Fibroblast of the aortic adventitia (primary cell): ENCODE data around the gene OSBPL3. TPM values are rescaled to one million over a fixed set of nuclear protein-coding genes. Genes with fewer than 3 reads are reported as not detected.

ENCODE experiments used
- DNase-seq: peaks from one replicate; pipeline ENCODE4 v3.0.0-alpha.2; 2010; ENCODE audit warnings: low read depth
- H3K4me3 ChIP-seq: 2 replicates; pipeline ENCODE4 v1.5.1; 2011; ENCODE audit warnings: low read depth, mild to moderate bottlenecking, control low read depth, low read length, moderate library complexity
- total RNA-seq: library from RNA; depleted of rRNA; stranded (reverse); fragments of >200 nt; gene quantifications from 2 replicates; pipeline ENCODE4 v1.2.3, GENCODE V29; 2012; ENCODE audit warnings: low replicate concordance
- TF ChIP-seq, protein P1 (sequence below): IDR thresholded peaks from 2 replicates; pipeline ENCODE4 v1.5.1; 2011; ENCODE audit warnings: mild to moderate bottlenecking, low read length, control low read depth, inconsistent platforms; ENCODE audit not compliant: insufficient read depth

The OSBPL3 gene
- total RNA-seq, 1 donor: 46.0 TPM

DNA sequence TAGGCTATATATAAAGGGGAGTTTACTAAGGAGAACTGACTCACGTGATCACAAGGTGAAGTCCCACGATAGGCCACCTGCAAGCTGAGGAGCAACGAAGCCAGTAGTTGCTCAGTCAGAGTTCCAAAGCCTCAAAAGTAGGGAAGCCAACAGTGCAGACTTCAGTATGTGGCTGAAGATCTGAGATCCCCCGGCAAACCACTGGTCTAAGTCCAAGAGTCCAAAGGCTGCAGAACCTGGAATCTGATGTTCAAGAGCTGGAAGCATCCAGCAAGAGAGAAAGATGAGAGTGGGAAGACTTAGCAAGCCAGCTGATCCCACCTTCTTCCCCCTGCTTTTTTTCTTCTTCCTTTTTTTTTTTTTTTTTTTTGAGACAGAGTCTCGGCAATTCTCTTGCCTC lies 195.7 kb downstream of the OSBPL3 start:
- no peak for DNase-seq
- TF ChIP-seq, protein P1, sequence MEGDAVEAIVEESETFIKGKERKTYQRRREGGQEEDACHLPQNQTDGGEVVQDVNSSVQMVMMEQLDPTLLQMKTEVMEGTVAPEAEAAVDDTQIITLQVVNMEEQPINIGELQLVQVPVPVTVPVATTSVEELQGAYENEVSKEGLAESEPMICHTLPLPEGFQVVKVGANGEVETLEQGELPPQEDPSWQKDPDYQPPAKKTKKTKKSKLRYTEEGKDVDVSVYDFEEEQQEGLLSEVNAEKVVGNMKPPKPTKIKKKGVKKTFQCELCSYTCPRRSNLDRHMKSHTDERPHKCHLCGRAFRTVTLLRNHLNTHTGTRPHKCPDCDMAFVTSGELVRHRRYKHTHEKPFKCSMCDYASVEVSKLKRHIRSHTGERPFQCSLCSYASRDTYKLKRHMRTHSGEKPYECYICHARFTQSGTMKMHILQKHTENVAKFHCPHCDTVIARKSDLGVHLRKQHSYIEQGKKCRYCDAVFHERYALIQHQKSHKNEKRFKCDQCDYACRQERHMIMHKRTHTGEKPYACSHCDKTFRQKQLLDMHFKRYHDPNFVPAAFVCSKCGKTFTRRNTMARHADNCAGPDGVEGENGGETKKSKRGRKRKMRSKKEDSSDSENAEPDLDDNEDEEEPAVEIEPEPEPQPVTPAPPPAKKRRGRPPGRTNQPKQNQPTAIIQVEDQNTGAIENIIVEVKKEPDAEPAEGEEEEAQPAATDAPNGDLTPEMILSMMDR: no peak
- H3K4me3 ChIP-seq: no peak overlapping the region

DNA sequence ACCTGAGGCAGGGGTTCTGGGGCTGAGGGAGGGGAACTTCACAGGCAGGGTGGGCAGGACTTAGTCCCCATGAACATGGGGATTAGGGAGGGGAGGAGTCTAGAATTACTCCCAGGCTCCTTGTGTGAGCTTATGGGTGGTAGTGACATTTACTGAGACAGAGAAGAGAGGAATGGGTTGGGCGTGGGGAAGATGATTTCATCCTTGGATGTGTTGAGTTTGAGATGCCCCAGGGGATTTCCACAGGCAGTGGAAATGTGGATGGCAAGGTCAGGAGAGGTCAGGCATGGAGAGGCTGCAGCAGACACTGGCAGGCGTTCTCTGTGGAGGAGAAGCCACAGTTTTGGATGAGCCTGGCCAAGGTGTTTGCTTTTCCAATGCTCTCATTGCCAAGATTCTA lies 196.3 kb downstream of the OSBPL3 start:
- no peak overlapping the region for H3K4me3 ChIP-seq
- DNase-seq: no peak
- TF ChIP-seq, protein P1: no peak

GRCh38 chr7:24781106-24781505 lies 198.9 kb downstream of the OSBPL3 start:
- TF ChIP-seq, protein P1: no peak
- H3K4me3 ChIP-seq: no peak overlapping the region
- DNase-seq: no peak

GRCh38 chr7:24779283-24779655 lies 200.7 kb downstream of the OSBPL3 start:
- no peak overlapping the region for H3K4me3 ChIP-seq
- TF ChIP-seq, protein P1: no peak
- no peak for DNase-seq

- no peak overlapping the region for H3K4me3 ChIP-seq
- TF ChIP-seq, protein P1: no peak
- DNase-seq: peak; percentile 97
These were observed 201.3 kb downstream of the OSBPL3 start for GRCh38 chr7:24778543-24779282.

DNA sequence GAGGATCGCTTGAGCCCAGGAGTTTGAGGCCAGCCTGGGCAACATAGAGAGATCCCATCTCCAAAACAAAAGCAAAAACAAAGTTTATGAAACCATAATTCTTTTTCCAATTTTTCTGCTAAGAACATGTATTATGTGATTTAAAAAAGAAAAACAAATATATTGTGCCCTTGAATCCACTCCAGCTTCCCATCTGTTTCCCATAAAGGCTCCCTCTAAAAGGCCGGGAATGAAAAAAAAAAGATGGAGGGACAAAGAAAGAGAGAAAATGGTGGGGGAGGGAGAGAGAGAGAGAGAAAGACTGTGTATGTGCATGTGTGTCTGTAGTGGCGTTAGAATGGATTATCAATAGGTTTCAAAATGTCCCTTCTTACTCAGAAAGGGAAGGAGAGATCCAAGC lies 202.2 kb downstream of the OSBPL3 start:
- peak; percentile 53 for DNase-seq
- TF ChIP-seq, protein P1: no peak
- no peak overlapping the region for H3K4me3 ChIP-seq

GRCh38 chr7:24773646-24774045 lies 206.3 kb downstream of the OSBPL3 start:
- no peak for DNase-seq
- TF ChIP-seq, protein P1: no peak
- H3K4me3 ChIP-seq: no peak overlapping the region
